NCI-H524 treated with DMSO at 0.1 percent for 48 hours (cell line): Measurements from ENCODE around the gene LUM.
"Not testable (repeated sequence)": the region's sequence is repeated elsewhere in the genome, so short reads cannot be mapped to it uniquely, and the experiment has no call there.

Experiments used
- DNase-seq: peaks from one replicate; lab custom pipeline; 2025; lab: John Stamatoyannopoulos, UW

The LUM gene

GRCh38 chr12:91109581-91110310 lies 1.5 kb downstream of the LUM start:
- no peak for DNase-seq

- no peak for DNase-seq
These were observed 2.1 kb downstream of the LUM start for GRCh38 chr12:91109148-91109564.

DNA sequence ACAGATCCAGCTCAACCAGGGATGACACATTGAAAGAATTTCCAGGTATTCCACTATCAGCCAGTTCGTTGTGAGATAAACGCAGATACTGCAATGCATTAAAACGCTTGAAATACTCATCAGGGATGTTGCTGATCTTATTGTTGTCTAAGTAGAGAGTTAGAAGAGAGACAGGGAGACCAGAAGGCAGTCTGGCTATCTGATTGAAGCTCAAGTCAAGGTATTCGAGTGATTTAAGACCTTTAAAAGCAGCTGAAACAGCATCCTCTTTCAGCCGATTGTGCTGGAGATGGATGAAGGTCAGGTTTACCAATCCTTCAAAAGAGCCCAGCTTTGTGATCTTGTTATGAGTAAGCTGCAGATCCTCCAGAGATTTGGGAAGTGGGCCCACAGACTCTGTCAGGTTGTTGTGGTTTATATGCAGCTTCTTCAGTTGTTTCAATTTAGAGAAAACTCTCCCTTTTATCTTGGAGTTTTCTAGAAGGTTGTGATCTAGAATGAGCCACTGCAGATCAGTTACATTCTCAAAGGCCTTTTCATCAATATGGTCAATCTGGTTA lies 3.0 kb downstream of the LUM start:
- DNase-seq, result no peak

- DNase-seq, result no peak
These were observed 5.0 kb downstream of the LUM start for GRCh38 chr12:91106283-91106682.

DNA sequence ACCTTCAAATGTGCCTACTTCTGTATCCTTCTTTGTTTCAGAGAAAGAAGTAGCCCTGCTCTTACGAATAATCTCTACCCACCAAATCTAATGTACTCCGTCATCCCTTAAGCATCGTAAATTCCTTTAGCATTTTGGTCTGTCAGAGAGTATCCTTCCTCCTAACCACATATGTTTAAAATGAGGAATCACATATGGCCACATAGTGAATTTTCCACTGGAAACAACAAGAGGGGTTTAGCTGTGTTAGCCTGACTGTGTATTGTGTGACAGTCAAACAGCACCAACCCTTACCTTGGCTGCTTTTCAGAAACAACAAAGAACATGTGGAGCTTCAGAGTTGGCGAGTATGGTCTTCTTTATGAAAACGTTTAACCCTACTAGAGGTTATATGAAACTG lies 5.5 kb downstream of the LUM start:
- DNase-seq, result no peak

GRCh38 chr12:91104812-91105466 lies 6.4 kb downstream of the LUM start:
- DNase-seq, result no peak

DNA sequence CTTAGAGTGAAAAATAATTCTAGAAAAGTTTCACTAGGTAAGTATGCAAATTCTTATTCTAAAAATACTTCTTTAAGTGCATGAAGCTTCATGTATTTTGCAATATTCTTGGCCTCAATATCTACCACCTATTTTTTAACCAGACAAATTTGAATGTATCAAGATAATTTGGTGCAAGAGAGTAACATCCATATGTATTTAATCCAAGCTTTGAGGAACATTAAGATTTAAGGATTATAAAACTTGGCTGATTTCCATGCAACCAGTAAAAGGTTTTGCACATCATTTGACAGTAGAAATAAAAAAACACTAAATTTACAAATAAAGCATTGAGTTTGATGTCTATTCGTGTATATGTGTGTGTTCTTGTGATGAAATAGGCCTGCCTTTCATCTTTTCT lies 7.7 kb downstream of the LUM start:
- DNase-seq, result no peak

- DNase-seq, result no peak
These were observed 8.2 kb downstream of the LUM start for GRCh38 chr12:91103101-91103500.

GRCh38 chr12:91100906-91101305 lies 10.4 kb downstream of the LUM start:
- DNase-seq, result no peak

DNA sequence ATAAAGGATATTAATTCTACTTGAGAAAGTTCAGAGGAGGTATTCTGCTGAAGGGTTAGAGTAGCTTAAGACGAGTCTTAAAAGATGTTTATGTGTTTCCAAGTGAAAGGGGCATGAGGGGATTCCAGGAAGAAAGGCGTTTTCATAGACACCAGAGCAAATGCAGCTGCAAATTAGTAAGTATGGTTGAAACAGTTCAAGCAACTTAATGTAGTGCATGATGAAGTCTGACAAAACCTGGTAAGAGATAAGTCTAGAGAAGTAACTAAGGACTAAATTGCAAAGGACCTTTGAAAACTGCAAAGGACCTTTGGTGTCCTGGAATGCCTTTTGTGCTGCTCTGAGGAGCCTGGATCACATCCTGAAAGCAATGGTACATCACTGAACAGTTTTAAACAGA lies 11.5 kb downstream of the LUM start:
- DNase-seq, result no peak

GRCh38 chr12:91099341-91099740 lies 12.0 kb downstream of the LUM start:
- no peak for DNase-seq

DNA sequence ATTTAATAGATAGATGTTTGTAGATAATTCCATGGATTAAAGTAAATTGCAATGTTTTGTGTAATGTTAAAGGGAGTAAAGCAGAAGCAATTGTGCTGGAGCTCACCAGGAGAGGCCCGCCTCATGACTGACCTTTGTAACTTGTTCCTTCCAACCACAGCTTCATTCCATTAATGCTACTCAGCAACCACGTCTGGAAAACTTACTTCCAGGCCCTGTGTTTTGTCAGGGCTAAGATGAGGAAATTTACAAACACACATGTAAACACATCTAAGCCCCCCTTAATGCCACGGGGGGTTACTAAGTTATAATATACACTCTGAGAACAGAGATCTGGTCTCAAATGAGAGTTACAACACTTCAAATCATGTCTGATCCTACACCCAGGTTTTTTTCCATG lies 12.4 kb downstream of the LUM start:
- DNase-seq, result no peak

- DNase-seq, result no peak
These were observed 12.8 kb downstream of the LUM start for GRCh38 chr12:91098461-91098860.

DNA sequence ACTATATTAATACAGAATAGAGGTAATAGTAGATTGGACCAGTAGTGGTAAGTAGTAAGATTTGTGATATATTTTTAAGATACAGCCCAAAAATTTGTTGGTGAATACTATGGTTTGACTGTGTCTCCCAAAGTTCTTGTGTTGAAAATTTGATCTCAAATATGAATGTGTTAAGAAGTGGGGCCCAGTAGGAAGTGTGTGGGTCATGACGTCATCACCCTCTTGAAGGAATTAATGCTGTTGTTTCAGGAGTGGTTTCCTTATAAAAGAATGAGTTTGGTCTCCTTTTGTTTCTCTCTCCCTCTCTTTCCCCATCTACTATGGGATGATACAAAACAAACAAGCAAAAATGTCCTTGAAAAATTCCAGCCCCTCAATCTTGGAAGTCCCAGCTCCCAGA lies 16.3 kb downstream of the LUM start:
- DNase-seq, result no peak

DNA sequence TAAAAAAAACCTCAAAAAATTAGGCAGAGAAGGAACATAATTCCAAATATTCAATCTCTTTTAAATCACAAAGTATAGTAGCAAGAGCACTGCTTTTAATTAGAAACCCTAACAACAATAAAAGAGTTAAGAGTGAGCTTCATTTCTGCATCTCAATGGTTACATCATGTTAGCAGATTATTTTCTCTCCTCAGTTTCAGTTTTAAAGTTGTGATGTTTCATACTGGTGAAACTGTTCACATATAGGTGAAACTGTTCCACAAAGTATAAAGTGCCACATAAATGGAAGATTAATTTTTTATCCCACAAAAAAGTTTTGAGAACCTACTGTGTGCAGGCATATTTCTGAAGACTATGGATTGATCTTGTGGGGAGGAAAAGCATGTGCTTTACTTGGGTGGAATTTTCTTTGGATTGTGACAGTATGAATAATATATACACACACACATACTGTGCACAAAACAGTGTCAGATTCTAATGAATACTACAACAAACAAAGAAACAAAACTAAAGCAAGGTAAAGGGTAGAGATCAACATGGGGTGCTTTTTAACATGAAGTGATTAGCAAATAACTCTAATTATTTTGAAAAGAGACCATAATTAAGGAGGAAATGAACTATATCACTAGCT lies 17.1 kb downstream of the LUM start:
- no peak for DNase-seq

GRCh38 chr12:91093341-91093740 lies 18.0 kb downstream of the LUM start:
- no peak for DNase-seq

DNA sequence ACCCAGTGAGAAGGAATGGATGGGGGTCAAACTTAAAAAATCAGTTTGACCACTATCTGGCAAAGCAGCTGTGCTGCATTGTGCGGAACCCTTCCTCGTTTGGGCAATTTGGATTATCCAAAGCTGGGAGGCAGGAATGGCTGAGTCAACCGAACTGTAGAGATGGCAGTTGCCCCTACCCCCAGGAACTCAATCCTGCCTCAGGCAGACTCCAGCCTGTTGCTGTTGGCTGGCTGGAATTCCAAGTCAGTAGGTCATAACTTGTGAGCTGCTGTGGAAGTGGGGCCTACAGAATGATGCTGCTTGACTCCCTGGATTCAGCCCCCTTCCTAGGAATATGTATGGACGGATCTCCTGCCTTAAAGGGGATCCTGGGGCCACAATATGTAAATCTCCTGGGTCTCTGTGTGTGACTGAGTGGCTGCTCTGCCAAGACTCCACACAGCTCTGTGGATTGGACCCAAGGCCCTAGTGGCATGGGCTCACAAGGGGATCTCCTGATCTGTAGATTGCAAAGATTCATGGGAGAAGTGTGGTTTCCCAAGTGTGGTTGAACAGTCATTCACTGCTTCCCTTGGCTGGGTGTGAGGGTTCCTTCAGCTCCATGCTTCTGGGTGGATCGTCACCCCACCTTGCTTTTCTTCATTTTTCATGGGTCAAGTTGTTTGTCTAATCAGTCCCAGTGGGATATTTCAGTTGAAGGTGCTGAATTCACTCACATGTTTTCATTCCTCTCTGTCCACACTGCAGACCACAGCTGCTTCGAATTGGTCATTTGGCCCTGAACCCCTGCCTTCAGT lies 19.2 kb downstream of the LUM start:
- DNase-seq, result no peak

DNA sequence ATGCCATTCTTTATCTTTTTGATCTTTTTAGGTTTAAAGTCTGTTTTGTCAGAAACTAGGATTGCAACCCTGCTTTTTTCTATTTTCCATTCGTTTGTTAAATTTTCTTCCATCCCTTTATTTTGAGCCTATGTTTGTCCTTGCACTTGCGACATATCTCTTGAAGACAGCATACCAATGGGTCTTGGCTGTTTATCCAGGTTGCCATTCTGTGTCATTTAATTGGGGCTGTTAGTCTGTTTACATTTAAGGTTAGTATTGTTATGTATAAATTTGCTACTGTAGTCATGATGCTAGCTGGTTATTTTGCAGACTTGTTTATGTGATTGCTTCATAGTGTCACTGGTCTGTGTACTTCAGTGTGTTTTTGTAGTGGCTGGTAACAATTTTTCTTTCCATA lies 21.3 kb downstream of the LUM start:
- not testable (repeated sequence) for DNase-seq

DNA sequence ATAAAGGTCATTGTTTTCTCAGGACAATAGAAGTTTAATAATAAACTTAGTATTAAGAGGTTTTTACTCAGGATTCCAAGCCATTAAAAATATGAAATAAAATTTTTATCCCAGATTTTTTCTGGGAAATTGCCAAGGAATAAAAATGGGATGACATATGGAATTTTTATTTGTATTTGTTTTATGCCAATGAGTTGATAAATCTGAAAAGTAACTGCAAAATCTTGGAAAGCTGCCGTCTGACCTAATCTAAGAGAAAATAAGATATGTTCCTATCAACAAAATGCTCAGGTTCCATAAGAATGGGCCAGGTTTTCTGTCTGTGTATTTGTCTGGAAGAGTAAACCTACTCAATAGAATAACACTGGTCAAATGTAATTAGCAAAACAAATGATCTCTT lies 31.3 kb downstream of the LUM start:
- no peak for DNase-seq

DNA sequence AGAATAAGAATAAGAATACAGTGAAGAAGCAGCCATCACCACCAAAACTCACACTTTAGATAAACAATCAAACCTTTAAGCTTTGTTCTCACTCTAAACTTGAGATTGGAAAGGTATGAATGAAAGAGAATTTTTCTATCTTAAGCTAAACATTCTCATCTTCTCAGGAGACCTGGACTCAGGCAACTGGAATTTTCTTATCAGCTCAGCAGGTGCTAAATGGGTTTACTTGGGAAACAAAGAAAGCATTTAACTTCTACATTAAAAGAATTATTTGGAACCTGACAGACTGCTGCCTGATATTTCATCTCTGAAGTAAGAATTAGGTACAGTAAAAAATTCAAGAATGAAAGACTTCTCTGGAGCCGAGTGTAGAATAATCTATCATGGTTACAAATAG lies 32.8 kb downstream of the LUM start:
- no peak for DNase-seq

GRCh38 chr12:91077228-91077954 lies 33.9 kb downstream of the LUM start:
- no peak for DNase-seq

GRCh38 chr12:91074851-91075250 lies 36.4 kb downstream of the LUM start:
- no peak for DNase-seq
